Measurements from ENCODE around the gene TMEM114. TPM values are rescaled to one million over a fixed set of nuclear protein-coding genes. Genes with fewer than 3 reads are reported as not detected.
"Not testable (repeated sequence)": the region's sequence is repeated elsewhere in the genome, so short reads cannot be mapped to it uniquely, and the experiment has no call there.

TMEM114 gene
- total and polyA plus RNA-seq, 3 experiments from 2014 or later = not detected

- no peak for DNase-seq
- Mint-ChIP-seq H3K27me3 (peaks cover 27 to 66% of the 10 kb centered on the region in 2 donors), H3K4me1 (no peaks in the 10 kb centered on the region), H3K4me3 (no peak overlapping the region), H3K36me3 (no peaks in the 10 kb centered on the region), H3K9me3 (no peaks in the 10 kb centered on the region), H3K27ac (no peak overlapping the region)
- ChIA-PET CTCF (no interaction called here), POLR2A (no interaction called here)
- H3K9me3 ChIP-seq (ENCODE audit: low read length) = no peaks in the 10 kb centered on the region
- no peak overlapping the region for H3K4me3 ChIP-seq (ENCODE audit: low read length)
- peaks cover 10% of the 10 kb centered on the region for H3K27me3 ChIP-seq (ENCODE audit: insufficient read depth, low read length, poor library complexity, severe bottlenecking)
- H3K27ac ChIP-seq (ENCODE audit: low read depth, low read length) = no peak overlapping the region
- no peaks in the 10 kb centered on the region for H3K36me3 ChIP-seq (ENCODE audit: insufficient read depth, low read length)
- no peaks in the 10 kb centered on the region for H3K4me1 ChIP-seq (ENCODE audit: insufficient read depth, low read length)
These were observed 13.9 kb downstream of the TMEM114 start for GRCh38 chr16:8576141-8577004.

GRCh38 chr16:8575399-8575798 is 14.9 kb downstream of the TMEM114 start:
- Histone ChIP-seq H3K4me3 (ENCODE audit: low read length) (no peak overlapping the region), H3K27me3 (ENCODE audit: insufficient read depth, low read length, poor library complexity, severe bottlenecking) (peaks cover 10% of the 10 kb centered on the region), H3K4me1 (ENCODE audit: insufficient read depth, low read length) (no peaks in the 10 kb centered on the region), H3K9me3 (ENCODE audit: low read length) (no peaks in the 10 kb centered on the region), H3K36me3 (ENCODE audit: insufficient read depth, low read length) (no peaks in the 10 kb centered on the region), H3K27ac (ENCODE audit: low read depth, low read length) (no peak overlapping the region)
- Mint-ChIP-seq H3K36me3 (no peaks in the 10 kb centered on the region), H3K4me1 (no peaks in the 10 kb centered on the region), H3K9me3 (no peaks in the 10 kb centered on the region), H3K4me3 (no peak overlapping the region), H3K27ac (no peak overlapping the region), H3K27me3 (peaks cover 27 to 70% of the 10 kb centered on the region in 2 donors)
- ChIA-PET POLR2A (no interaction called here), CTCF (interaction anchor here (0.9 kb wide), 1 partner anchor 306 kb away, joined by 3 read pairs; no protein-coding TSS in a partner anchor)
- no peak for DNase-seq

DNA sequence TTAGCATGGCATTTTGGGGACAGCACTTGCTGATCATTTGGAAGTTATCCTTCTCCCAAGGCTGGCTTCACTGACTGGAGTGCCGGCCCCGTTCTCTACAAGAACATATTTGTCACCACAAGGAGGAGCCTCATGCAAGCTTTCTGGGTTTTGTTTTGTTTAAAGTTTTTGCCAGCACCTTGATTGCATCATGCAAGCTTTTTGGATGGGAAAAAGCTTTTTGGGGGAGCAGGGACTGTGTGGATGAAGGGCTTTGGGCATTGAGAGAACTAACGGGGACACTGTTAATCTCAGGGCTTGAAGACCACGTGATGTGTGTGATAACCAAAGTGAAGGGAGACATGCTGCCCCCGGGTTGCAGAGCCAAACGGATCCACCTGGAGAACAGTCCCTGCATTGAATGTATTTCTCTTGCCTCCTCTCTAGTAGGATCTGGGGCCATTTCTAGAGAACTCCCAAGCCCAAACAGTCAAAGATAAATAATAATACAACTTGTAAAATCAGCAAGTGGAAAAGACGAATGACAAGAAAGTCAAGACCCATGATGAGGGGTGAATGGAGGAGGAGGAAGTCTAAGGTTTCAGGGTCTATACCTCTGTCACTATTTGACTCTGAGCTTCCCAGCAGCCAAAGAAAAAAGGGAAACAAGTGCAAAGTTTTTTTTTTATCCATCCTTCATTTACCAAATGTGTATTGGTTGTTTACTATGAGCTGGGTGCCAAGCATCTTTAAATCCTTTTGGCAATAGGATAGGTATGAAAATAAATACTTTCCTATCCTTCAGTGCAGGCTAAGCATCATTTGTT is 17.2 kb downstream of the TMEM114 start:
- POLR2A ChIA-PET = no interaction called here
- no peak overlapping the region for H3K4me3 ChIP-seq (ENCODE audit: low read length)
- H3K9me3 ChIP-seq (ENCODE audit: low read length) = no peaks in the 10 kb centered on the region
- peaks cover 10% of the 10 kb centered on the region for H3K27me3 ChIP-seq (ENCODE audit: insufficient read depth, low read length, poor library complexity, severe bottlenecking)
- DNase-seq = no peak
- H3K27me3 Mint-ChIP-seq = peaks cover 28 to 64% of the 10 kb centered on the region in 2 donors
- H3K4me3 Mint-ChIP-seq = no peak overlapping the region
- no peak overlapping the region for H3K27ac ChIP-seq (ENCODE audit: low read depth, low read length)
- H3K36me3 ChIP-seq (ENCODE audit: insufficient read depth, low read length) = no peaks in the 10 kb centered on the region
- H3K4me1 Mint-ChIP-seq = peaks cover 0 to 2% (median 1%) of the 10 kb centered on the region in 3 donors
- no peak overlapping the region for H3K27ac Mint-ChIP-seq
- H3K4me1 ChIP-seq (ENCODE audit: insufficient read depth, low read length) = no peaks in the 10 kb centered on the region
- no peaks in the 10 kb centered on the region for H3K36me3 Mint-ChIP-seq
- no peaks in the 10 kb centered on the region for H3K9me3 Mint-ChIP-seq
- CTCF ChIA-PET = interaction anchor here (1.7 to 1.8 kb wide), 2 partner anchors 9 to 308 kb away, joined by 4 to 7 read pairs; no protein-coding TSS in a partner anchor

DNA sequence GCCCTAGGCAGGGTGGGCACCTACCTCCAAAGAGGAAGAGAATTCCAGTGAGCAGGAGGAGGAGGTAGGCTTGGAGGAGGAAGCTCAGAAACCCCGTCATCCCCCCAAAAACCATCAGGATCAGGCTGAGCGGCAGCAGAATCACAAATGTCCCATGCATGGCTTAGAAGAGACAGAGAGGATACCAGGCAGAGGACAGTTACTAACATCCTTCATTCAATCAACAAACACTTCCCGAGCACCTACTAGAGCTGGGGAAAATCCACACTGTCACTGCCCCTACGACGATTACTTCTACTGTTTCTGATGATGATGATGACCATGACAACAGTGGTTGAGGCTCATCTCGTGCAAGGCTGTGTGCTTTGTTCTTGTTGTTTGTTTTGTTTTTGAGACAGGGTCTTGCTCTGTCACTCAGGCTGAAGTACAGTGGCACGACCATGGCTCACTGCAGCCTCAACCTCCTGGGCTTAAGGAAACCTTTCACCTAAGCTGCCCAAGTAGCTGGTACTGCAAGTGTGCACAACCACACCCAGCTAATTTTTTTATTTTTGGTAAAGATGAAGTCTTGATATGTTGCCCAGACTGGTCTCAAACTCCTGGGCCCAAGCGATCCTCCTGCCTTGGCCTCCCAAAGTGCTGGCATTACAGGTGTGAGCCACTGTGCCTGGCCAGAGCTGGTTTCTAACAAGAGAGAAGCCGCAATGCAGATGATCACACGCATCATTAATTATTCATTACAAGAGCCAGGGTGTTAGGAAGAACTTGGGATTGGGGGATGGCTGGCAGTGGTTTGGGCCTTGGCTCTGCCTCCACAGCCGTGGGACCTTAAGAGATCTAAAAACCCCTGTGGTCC is 18.0 kb downstream of the TMEM114 start:
- Mint-ChIP-seq H3K36me3 (no peaks in the 10 kb centered on the region), H3K27me3 (peaks cover 23 to 56% of the 10 kb centered on the region in 2 donors), H3K4me1 (peaks cover 5 to 10% (median 9%) of the 10 kb centered on the region in 3 donors), H3K9me3 (no peaks in the 10 kb centered on the region), H3K4me3 (no peak overlapping the region), H3K27ac (no peak overlapping the region)
- peaks cover 10% of the 10 kb centered on the region for H3K27me3 ChIP-seq (ENCODE audit: insufficient read depth, low read length, poor library complexity, severe bottlenecking)
- no peak overlapping the region for H3K27ac ChIP-seq (ENCODE audit: low read depth, low read length)
- ChIA-PET POLR2A (no interaction called here), CTCF (interaction anchor here (1.7 to 1.8 kb wide), 2 partner anchors 10 to 309 kb away, joined by 4 to 7 read pairs; no protein-coding TSS in a partner anchor)
- no peaks in the 10 kb centered on the region for H3K36me3 ChIP-seq (ENCODE audit: insufficient read depth, low read length)
- no peak for DNase-seq
- no peaks in the 10 kb centered on the region for H3K4me1 ChIP-seq (ENCODE audit: insufficient read depth, low read length)
- no peaks in the 10 kb centered on the region for H3K9me3 ChIP-seq (ENCODE audit: low read length)
- no peak overlapping the region for H3K4me3 ChIP-seq (ENCODE audit: low read length)

DNA sequence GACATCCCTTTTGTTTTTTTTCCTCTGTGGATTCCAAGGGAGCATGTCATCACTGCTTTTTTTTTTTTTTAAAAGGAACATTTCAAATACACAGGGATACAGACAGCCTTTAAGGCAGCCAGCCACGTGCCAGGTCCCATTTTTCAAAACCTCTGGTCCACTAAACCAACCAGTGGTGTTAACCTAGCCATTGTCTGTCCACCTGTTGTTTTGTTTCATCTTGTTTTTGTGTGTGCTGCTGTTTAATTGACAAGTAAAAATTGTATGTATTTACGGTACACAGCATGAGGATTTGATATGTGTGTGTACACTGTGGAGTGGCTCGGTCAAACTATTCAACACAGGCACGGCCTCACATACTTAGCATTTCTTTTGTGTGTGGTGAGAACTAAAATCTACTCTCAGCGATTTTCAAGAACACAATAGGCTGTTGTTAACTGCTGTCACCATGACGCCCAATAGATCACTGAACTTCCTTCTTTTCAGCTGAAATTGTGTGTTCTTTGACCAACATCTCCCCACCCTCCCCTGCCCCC is 19.2 kb downstream of the TMEM114 start:
- Mint-ChIP-seq H3K4me1 (peaks cover 5 to 10% (median 9%) of the 10 kb centered on the region in 3 donors), H3K36me3 (no peaks in the 10 kb centered on the region), H3K4me3 (no peak overlapping the region), H3K27ac (peak overlapping the region in 1 of 8 donors; percentile 21), H3K27me3 (peaks cover 17 to 44% of the 10 kb centered on the region in 2 donors), H3K9me3 (no peaks in the 10 kb centered on the region)
- H3K4me1 ChIP-seq (ENCODE audit: insufficient read depth, low read length) = no peaks in the 10 kb centered on the region
- H3K36me3 ChIP-seq (ENCODE audit: insufficient read depth, low read length) = no peaks in the 10 kb centered on the region
- no peak for DNase-seq
- no peaks in the 10 kb centered on the region for H3K9me3 ChIP-seq (ENCODE audit: low read length)
- peaks cover 6% of the 10 kb centered on the region for H3K27me3 ChIP-seq (ENCODE audit: insufficient read depth, low read length, poor library complexity, severe bottlenecking)
- H3K27ac ChIP-seq (ENCODE audit: low read depth, low read length) = no peak overlapping the region
- ChIA-PET POLR2A (no interaction called here), CTCF (no interaction called here)
- H3K4me3 ChIP-seq (ENCODE audit: low read length) = no peak overlapping the region

DNA sequence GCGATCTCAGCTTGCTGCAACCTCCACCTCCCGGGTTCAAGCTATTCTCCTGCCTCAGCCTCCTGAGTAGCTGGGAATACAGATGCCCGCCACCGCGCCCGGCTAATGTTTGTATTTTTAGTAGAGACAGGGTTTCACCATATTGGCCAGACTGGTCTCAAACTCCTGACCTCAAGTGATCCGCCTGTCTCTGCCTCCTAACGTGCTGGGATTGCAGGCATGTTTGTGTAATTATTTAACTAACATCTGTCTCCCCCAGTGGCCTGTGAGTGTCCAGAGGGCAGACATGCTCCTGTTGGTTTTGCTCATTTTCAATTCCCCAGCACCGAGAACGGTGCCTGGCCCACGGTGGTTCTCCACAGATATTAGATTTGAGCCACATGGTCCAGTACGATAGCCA is 19.9 kb downstream of the TMEM114 start:
- H3K9me3 Mint-ChIP-seq; H3K4me1 ChIP-seq (ENCODE audit: insufficient read depth, low read length); H3K36me3 Mint-ChIP-seq; H3K9me3 ChIP-seq (ENCODE audit: low read length); DNase-seq; H3K4me1 Mint-ChIP-seq; CTCF ChIA-PET; H3K27ac ChIP-seq (ENCODE audit: low read depth, low read length); H3K27me3 ChIP-seq (ENCODE audit: insufficient read depth, low read length, poor library complexity, severe bottlenecking); H3K27ac Mint-ChIP-seq; H3K36me3 ChIP-seq (ENCODE audit: insufficient read depth, low read length); H3K4me3 Mint-ChIP-seq; POLR2A ChIA-PET; H3K4me3 ChIP-seq (ENCODE audit: low read length): not testable (repeated sequence)
- H3K27me3 Mint-ChIP-seq = peaks cover 14 to 37% of the 10 kb centered on the region in 2 donors

DNA sequence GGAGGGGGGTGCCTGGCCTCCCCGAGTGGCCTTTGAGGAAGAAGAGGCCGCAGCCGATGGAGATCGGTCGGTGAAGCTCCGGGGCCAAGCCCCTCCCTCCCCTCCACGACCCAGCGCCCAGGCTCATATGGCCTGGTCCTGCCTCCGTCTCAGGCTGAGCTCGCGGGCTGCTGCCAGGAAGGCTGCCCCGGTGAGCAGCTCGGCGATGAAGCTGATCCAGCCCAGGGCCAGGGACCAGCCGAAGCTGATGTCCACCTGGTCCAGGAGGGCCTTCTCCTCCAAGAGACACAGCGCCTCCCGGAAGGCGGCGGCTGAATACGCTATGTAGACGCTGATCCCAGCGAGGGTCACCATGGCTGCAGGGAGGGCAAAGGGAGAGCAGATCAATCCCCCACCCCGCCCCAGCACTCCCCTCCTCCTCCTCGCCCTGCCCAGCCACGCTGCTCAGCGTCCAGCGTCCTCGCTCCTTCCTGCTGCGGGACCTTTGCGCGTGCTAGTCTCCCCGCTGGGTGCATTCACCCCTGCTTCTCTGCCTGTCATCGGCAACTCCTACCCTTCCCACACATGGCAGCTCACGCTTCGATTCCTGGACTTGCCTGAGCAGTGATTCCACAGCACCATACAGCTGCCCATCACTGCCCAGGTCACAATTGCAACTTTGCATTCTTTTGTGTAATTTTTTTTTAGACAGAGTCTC is 20.5 kb downstream of the TMEM114 start:
- H3K27ac ChIP-seq (ENCODE audit: low read depth, low read length) = no peak overlapping the region
- H3K9me3 ChIP-seq (ENCODE audit: low read length) = no peaks in the 10 kb centered on the region
- DNase-seq = no peak
- no peak overlapping the region for H3K4me3 ChIP-seq (ENCODE audit: low read length)
- ChIA-PET CTCF (interaction anchor here (0.7 to 1.2 kb wide), 2 partner anchors 85 to 310 kb away, joined by 3 to 4 read pairs; no protein-coding TSS in a partner anchor), POLR2A (no interaction called here)
- no peaks in the 10 kb centered on the region for H3K4me1 ChIP-seq (ENCODE audit: insufficient read depth, low read length)
- no peaks in the 10 kb centered on the region for H3K36me3 ChIP-seq (ENCODE audit: insufficient read depth, low read length)
- no peak overlapping the region for H3K4me3 Mint-ChIP-seq
- peaks cover 14 to 31% of the 10 kb centered on the region in 2 donors for H3K27me3 Mint-ChIP-seq
- H3K27me3 ChIP-seq (ENCODE audit: insufficient read depth, low read length, poor library complexity, severe bottlenecking) = peaks cover 6% of the 10 kb centered on the region
- no peaks in the 10 kb centered on the region for H3K9me3 Mint-ChIP-seq
- H3K36me3 Mint-ChIP-seq = no peaks in the 10 kb centered on the region
- H3K4me1 Mint-ChIP-seq = peaks cover 5 to 10% (median 9%) of the 10 kb centered on the region in 3 donors
- H3K27ac Mint-ChIP-seq = peak overlapping the region in 1 of 8 donors; percentile 80
